SIG-M5 (cell line): Measurements from ENCODE around the gene FOXO3.
A peak's percentile ranks its signal among the peaks of the same experiment; 100 is the strongest.
"Not testable (repeated sequence)": the region's sequence is repeated elsewhere in the genome, so short reads cannot be mapped to it uniquely, and the experiment has no call there.

ENCODE experiments used
- DNase-seq: peaks from one replicate; lab custom pipeline; 2025; lab: John Stamatoyannopoulos, UW

FOXO3 gene

DNA sequence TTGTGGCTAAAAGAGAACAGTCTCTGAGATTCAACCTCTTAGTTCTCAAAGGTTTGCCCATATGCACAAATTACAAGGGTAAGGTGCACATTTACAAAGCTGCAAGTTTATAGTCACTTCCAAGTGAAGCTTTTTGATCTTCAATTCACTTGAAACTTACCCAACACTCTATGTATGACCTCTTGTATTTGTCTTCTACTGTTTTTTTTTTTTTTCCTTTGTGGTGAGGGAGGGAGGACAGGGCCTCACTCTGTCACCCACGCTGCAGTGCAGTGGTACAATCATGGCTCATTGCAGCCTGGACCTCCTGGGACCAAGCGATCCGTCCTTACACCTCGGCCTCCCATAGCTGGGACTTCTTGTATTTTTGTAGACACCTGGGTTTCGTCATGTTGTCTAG lies 4.5 kb upstream of the FOXO3 start:
- DNase-seq = no peak

DNA sequence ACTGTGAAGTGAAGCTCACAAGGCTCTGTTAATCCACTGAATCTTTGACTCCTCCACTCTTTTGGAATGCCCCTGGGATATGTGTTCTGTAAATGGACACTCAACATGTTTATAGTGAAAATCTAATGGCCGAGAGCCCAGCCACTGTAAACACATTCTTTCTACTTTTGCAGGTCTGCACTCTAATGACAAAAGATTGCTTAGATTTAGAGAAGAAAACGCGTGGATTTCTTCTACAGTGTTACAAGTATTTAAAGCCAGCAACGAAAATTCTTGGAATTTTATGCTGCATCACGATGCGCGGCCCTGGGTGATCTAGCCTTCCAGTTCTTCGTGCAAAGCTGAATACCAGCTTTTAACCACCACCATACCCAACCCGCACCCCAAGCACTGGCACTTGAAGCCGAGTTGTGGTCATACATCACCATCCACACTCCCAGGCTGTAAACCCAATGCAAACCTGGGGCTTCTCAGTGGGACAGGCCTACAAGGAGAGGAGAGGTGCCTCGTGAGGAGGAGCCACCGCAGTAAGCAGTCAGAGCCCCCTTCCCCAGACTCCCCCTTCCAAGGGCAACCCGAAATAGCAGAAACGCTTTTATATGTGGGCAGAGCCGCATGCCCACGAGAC lies 3.7 kb upstream of the FOXO3 start:
- no peak for DNase-seq

DNA sequence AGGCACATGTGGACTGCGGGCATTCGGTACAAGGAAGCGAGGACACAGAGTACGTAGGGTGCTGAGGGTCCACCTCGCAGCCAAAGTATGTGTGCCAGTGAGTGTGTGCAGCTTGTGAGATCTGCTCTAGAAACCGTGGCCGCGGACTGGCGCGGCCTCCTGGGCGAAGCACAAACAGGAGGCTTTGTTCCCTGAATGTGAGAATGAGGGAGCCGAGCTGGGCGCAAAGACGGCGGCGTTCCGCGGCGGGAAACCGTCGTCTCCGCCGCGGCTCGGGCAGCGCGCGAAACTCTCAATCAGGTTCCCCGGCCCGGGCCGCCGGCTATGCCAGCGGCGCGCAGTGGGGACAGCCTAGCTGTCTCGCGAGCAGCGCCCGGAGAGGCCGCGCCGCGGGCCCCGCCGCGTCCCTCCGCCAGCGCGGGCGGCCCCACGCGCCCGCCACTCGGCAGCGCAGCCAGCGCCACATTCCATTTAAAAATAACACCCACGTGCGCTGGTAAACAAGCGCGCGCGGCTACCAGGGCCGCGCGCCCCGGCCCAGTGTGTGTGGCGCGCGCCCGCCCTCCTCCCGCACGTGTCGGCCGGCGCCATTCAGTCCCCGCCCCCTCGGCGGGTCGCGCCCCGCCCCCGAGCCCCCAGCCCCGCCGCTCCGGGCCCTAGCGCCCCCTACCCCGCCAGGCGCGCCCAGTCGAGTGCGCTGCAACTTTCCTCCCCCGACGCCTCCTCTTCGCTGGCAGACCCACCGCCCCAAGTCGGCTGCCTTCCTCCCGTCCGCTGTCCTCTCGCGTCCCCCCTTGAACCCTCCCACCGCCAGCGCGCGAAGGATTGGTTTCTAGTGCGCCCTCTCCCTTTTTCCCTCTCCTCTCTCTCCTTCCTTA lies 3.0 kb upstream of the FOXO3 start:
- no peak for DNase-seq

DNA sequence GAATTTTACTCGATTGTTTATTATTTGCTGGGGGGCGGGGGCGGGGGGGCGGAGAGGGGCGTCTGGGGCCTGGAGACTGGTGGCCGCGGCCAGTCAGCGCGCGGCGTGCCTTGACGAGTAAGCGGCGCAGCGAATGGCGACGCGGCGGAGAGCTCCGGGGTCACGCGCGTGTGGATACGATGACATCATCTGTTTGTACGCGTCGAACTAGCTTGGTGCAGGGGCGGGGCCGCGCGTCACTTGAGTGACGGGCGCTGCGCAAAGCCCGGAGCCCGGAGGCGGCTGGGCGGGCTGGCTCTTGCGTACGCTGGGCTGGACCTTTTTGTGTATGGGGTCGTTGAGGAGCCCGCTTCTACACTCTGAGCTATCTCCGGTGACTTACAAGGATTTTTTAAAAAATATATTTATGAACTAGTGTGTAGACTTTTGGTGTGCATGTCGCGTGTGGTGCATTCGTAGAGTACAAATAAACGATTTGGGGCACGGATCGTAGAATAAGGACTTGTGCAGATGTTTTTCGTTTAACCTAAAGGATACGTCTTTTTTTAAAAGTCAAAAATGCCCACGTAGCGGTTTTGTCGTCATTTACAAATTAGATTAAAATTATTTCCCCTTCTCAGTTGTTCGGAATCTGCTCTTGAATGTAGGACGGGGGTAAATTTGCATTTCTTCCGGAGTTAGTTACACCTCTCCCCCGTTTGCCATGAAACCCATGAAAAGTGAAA lies 2.2 kb upstream of the FOXO3 start:
- peak; percentile 80 for DNase-seq

DNA sequence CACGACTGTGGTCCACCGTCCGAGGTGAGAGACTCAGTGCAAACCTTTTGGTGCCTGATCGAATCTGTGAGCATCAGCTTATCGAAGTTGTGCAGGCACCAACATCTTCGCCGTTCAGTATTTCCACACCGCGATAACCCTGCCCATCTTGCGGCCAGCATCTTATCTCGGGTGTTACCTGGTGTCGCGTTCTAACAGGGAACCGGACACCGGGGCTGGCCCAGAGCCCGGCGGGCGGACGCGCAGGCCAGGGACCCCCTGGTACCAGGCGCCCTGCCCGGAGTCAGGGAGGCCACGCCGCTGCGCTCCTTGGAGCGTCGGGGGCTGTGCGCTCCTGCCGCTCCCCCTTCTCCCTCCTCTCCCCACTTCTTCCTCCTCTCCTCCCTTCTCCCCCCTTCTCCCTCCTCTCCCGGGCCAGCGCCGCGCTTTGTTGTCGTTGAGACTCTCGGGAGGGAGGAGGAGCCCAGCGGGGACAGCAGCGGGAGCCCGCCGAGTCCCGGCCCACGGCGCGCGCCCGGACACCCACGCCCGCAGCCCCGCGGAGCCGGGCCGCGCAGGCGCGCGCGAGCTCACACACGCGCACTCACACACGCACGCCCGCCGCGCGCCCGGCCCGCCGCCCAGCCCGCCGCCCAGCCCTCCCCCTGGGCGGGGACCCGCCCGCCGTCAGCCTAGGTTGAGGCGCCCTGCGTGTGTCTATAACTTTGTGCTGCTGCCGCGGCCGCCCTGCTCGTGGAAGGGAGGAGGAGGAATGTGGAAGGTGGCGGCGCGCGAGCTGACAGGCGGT lies 1.4 kb upstream of the FOXO3 start:
- peak; percentile 44 for DNase-seq

DNA sequence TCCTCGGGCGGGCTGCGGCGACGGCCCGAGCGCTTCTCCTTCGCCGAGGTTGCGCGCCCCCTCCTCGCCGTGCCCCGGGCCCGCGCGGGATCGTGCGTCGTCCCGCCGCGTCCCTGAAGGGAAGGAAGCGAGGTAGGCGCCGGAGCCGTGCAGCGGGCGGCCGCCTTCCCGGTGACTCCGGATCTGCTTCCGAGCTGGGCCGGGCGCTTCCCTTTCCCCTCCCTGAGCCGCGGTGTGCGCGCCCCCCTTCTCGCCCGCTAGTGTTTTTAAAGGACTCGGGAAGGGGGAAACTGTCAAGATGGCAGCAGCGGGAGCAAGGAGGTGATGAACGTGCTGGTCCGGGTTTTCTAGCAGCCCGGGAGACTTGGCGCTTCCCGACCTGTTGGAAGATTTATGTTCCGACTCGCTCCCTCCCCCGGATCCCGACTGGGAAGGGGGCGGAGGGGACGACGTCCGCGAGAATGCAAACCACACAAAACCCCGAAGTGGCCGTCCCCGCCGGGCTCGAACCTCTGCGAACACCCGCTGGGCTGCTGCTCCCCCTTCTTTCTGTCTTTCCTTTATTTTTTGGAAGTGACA lies 744 bp upstream of the FOXO3 start:
- no peak for DNase-seq

DNA sequence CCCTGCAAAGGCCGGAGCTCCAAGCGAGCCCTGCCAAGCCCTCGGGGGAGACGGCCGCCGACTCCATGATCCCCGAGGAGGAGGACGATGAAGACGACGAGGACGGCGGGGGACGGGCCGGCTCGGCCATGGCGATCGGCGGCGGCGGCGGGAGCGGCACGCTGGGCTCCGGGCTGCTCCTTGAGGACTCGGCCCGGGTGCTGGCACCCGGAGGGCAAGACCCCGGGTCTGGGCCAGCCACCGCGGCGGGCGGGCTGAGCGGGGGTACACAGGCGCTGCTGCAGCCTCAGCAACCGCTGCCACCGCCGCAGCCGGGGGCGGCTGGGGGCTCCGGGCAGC lies 561 bp downstream of the FOXO3 start:
- DNase-seq = not testable (repeated sequence)

DNA sequence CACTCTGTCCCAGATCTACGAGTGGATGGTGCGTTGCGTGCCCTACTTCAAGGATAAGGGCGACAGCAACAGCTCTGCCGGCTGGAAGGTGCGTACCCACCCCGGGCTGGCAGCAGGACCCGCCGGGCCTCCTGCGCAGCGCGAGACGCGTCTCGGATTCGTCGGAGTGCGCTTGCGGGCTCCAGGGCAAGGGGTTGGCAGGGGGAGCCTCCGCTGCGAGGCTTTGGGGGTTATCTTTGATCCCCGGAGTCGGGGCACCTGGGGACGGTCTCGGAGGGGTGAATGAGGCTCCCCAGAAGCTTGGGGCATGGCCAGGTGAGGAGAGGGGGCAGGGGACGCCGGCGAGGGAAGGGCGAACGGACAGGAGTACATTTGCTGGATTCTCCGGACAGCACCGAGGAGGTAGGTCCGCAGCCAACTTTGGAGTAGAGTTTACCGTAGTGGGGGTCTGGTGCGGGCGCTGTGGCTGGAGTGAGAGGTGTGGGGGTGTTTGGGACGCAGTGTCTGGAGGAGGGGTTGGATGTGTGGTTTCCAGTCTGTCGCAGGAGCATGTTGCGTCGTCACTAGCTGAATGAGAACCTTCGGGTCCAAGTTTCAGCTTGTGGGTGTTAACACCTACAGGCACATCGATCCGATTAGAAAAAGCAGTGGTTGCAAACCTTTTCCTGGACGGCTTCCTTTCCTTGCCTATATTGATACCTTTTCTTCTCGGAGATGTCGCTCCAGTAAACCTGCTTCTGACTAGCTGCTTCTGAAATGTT lies 1.2 kb downstream of the FOXO3 start:
- no peak for DNase-seq

DNA sequence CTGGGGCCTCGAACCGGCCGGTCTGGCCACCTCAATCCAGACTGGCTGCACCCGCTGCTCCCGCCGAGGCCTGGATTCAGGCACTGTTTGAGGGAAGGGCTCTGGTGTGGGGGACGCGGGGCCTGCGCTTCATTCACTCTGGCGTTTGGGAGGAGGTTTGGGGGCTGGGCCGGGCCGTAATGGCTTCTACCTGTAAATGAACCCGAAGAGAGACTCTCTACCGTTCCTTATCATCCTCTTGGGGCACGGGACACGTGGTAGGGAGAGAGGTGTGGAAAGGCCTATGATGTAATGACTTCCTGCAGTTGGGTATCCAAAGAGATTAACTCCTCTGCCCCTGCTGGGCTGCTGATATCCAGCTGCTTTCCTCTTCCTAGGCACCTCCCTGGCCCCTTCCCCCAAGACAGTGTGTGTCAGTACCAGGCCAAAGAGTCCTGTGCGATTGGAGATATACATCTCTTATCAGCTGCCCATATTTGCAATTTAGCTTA lies 1.8 kb downstream of the FOXO3 start:
- peak; percentile 16 for DNase-seq

DNA sequence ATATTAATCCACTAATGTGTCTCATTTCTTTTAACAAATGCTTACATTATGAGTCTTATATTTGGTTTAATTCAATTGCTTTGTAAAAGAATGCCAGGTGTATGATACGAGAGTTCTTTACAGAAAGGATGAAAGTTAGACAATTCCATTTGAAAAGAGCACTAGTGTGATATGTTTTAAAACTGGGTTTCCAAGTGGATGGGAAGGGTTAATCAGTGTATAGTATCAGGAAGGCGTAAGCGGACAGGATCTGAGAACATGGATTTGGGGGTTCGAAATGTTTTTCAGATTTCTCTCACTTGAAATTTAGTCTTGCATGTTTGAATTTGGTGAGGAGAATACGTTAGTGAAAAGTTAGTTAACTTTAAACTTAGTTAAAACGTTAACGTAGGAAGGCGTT lies 2.6 kb downstream of the FOXO3 start:
- no peak for DNase-seq

DNA sequence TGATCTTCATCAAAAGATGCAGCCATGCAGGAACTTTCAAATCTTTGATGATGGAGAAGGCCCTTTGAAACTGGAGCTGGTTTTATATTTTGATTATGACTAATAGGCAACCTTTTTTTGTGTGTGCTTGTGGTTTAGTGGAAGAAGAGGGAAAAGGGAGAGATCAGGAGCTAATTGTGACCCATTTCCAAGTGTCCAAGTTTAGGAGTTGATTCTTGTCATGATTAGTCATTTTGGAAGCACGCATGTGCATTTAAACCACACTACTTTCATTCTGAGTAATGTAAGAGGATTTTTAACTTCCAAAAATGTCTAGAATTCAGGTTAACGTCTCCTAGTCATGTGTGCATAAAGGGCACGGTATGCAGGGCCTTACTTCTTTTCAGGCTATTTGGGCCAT lies 3.5 kb downstream of the FOXO3 start:
- no peak for DNase-seq

DNA sequence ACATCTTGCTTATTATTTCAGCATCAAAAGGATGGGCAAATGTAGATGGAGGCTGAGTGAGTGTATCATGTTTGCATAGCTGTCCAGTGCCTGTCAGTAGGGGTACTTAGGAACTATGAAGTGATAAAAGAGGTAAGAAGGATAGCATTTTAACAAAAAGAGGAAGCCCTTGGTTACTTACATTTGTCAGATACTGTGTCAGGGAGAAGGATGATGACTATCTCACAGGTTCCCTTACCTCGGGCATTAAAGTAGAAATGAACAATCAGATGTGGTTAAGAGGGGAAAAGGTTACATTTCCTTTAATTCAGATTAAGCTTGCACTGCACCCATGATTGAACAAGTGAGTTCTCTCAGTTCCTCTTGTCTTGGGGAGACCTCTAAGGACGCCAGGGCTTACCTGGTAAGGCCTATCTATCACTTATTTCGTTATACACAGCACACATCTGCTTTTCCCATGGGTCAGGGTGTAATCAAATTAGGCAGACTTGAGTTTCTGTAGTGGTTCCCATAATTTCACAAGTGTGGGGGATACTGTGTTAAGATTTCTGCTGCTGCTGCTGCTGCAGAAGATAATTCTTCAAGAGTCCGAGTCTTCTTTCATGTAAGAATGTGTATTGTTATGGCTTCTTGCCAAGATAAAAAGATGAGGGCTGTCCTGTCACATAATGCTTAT lies 4.5 kb downstream of the FOXO3 start:
- peak; percentile 65 for DNase-seq

DNA sequence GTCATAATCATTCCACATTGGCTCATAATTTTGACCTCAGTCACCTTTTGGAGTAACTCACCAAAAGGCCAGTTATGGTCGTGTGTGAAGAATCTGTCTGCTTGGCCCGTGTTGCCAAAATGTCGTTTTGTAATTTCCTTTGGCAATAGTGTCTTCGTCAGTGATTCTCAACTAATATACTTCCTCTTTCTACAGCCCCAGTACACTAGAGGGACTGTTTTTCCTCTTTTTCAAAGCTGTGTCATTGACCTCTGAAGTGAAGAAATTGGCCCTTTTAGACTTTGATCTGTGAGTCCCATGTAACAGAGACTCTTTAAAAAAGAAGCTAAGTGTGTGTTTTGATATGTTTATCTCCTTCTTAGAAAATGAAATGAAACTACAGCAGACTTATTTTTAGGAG lies 5.2 kb downstream of the FOXO3 start:
- peak; percentile 84 for DNase-seq

DNA sequence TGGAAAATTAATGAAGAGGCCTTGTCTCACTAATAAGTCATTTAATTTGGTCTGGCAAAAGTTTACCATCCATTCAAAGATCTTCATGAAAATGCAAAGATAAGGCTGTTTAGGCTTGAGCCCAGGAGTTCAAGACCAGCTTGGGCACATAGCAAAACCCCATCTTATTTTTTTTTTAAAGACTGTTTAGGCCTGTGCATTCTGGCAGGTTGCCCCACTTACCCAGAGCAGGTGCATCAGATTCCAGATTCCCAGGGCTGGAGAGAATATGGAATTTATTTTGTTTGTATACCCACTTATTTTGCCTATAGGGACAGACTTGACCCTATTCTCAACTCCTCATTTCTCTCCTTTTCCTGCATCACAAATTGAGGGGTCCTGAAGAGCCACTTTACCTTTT lies 5.7 kb downstream of the FOXO3 start:
- DNase-seq = no peak

DNA sequence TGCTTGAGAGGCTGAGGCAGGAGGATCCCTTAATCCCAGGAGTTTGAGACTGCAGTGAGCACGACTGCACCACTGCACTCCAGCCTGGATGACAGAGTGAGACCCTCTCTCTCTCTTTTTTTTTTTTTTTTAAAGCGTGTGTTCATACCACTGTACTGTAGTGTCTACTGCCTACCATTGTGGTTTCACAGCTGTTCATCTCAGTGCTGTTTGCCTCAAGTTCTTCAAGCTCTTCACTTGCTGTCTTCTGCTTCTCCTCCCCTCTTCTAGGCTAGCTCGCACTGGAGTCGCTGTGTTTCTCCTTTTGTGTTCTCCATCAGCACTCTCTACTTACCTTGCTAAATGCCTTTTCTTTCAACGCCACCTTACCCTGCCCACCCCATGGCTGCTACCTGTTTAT lies 7.4 kb downstream of the FOXO3 start:
- DNase-seq = no peak

DNA sequence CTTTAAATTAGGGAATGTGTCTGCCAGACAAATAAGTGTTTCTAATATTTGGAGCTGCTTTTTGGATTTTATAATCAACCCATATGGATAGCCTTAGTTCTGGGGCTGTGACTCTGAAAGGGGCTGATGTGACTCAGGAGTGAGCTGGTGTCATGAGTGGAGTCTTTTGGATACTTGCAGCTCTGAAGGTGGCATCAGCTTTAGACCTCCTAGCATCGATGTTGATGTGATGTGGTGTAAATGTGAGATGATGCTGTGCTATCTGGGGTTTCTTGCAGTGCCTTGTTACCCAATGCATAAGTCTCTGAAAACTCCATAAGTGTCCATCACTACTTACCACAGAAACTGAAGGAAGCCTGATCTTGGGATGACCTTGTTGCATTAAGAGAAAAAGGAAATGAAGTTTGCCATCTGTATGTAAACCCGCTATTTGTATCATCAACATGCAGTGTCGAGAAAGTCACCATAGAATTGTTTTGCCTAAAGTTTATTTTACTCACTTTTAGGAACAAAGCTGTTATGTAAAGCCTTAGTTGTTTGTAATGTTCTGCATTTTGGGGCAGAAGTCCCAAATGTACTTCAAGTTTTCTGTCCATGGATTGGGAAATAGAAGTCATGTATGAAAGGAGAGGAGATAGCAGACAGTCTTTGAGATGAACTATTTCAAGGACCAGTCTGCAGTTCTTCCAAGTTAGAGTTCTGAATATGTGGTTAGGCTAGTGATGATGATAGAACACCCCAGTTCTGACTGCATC lies 8.0 kb downstream of the FOXO3 start:
- no peak for DNase-seq

DNA sequence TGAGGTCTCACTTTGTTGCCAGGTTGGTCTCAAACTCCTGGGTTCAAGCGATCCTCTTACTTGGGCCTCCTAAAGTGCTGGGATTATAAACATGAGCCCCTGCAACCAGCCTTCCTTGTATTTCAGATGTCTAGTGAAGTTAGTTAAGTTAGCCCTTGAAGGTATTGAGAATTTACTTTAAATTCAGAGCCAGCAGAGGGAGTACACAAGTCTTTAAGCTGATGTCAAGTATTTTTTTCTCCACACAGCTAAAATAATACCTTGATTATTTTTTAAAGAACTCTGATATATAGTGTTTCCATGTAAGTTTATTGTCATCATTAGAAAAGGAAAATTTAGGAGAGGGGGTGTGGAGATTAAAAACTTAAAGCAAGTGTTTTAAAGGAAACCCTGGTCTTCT lies 9.8 kb downstream of the FOXO3 start:
- DNase-seq = no peak

DNA sequence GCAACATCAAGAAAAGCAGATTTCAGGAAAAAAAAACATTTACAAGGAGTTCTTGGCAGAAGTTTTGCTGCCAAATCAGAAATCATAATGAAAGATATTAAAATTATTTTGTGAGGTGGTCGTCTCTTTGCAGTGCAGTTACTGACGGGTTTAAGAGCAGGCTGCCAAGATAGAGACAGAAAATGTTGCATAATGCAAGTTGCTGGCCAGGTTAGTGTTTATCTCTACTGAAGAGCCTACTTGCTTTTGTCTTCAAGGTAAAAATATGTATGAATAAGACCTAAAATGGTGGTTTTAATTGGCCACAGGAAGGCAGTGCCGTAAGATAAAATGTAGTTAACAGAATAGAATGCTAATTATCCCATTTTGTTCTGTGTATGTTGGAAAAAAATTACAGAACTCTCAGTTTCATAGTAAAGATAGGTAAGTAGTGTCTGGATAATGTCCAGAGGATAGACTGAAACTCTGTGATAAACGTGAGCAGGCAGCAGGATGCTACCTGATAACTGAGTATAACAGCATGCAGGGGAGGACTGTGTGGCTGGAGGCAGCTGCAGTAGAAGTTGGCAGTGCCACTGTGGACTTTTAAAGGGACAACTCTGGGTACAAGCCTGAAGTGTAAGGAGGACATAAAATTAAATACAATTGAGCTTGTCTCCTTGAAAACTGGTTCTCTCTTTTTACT lies 13.9 kb downstream of the FOXO3 start:
- no peak for DNase-seq

DNA sequence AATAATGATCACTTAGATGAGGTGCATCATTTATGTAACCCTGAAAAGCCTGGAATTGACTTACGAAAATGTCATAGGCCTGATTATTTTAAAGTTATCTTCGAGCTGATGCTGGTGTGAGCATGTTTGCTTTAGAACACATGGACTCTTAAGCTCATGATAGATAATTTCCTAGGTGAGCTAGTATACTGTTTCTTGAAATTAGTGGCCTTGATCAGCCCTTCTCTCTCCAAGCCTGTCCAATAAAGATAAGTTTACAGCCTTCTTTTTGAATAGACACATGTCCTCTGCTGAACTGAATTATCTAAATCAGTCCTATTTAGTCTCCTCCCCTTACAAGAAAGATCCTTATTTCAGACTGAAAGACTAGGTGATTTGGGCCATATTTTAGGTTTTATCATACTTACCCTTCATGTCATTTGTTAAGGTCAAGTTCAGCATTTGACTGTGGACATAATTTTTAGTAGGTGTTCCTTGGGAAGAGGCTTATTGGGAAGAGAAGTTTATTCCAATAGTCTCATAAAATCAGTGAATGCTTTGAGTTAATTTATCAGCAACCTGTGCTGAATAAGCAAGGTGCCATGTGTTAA lies 15.3 kb downstream of the FOXO3 start:
- DNase-seq = no peak
